ENCODE measurements around the gene OR4C5. TPM values are rescaled to one million over a fixed set of nuclear protein-coding genes. Genes with fewer than 3 reads are reported as not detected.
"Not testable (repeated sequence)": the region's sequence is repeated elsewhere in the genome, so short reads cannot be mapped to it uniquely, and the experiment has no call there.

The OR4C5 gene
- total and polyA plus RNA-seq, 4 donors: not detected

DNA sequence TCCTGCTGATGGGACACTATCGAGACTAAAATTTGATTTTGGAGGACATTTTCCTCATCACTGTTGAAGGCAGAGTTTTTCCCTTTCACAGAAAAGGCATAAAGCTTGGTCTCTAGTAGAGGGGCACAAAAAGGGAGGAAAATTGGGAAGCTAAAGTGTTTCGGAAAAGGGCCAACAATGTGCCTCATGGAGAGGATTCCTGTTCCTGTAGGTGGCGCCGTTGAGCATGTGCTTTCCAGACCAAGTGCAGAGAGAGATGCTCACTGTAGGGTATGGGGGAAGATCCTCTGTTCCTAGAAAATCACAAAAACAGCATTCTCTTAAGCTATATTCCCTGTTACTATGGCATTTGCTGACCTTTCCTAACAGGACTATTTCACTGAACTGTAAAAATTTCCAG, 18.4 kb upstream of the OR4C5 start:
- TF ChIP-seq, protein P1, sequence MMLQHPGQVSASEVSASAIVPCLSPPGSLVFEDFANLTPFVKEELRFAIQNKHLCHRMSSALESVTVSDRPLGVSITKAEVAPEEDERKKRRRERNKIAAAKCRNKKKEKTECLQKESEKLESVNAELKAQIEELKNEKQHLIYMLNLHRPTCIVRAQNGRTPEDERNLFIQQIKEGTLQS (IDR thresholded peaks at IDR 0.05): no peak
- TF ChIP-seq GABPA (IDR thresholded peaks at IDR 0.05 in 1 of 2, conservative IDR thresholded peaks at IDR 0.05 in 1 of 2): no peak
- no peak for TF ChIP-seq YY1 (IDR thresholded peaks at IDR 0.05)
- no peak for TF ChIP-seq RAD21 (IDR thresholded peaks at IDR 0.05)
- no peak for TF ChIP-seq JUND (IDR thresholded peaks at IDR 0.05)
- TF ChIP-seq FOXA1 (IDR thresholded peaks at IDR 0.05): no peak
- no peak for TF ChIP-seq HNF4G (IDR thresholded peaks at IDR 0.05)
- Histone ChIP-seq H3K4me3 (ENCODE audit: low read depth in 1 of 3, low read length in 3 of 3) (no peak overlapping the region), H3K27me3 (ENCODE audit: control insufficient read depth in 4 of 4, insufficient read depth in 4 of 4, low read length in 3 of 4) (no peaks in the 10 kb centered on the region), H3K4me1 (ENCODE audit: control insufficient read depth in 4 of 4, insufficient read depth in 4 of 4, low read length in 3 of 4) (no peaks in the 10 kb centered on the region), H3K36me3 (ENCODE audit: control insufficient read depth in 4 of 4, insufficient read depth in 3 of 4, low read depth in 1 of 4, low read length in 3 of 4) (no peaks in the 10 kb centered on the region), H3K27ac (ENCODE audit: low read depth in 1 of 2, low read length in 2 of 2) (no peak overlapping the region), H3K9ac (ENCODE audit: low read depth in 1 of 2, low read length in 2 of 2) (no peak overlapping the region), H3K9me3 (ENCODE audit: control insufficient read depth in 4 of 4, low read length in 3 of 4) (peaks cover 6 to 15% (median 10%) of the 10 kb centered on the region in 4 donors)
- DNase-seq (ENCODE audit: low spot score): no peak
- 52% methylated on average over 4 of the region's 4 CpGs for WGBS

DNA sequence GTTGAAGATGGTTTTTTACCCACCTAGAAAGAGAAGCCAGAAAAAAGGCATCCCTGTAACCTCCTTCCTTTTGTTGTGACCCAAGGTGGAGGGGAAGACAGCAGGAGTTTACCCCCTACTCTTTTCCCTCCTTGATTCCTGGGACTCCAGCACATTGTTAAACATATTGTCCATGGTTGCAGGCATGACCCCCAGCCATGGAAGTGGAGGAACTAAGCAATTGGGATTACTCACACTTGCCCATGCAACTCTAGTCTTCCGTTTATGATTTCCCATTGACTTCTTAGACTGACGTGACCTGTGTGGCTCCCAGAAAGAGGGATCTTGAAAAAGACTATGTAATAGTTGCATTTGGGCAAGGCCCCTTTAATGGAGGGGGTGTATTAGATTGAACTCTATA, 17.9 kb upstream of the OR4C5 start:
- not testable (repeated sequence) for H3K4me1 ChIP-seq (ENCODE audit: control insufficient read depth in 4 of 4, insufficient read depth in 4 of 4, low read length in 3 of 4); DNase-seq (ENCODE audit: low spot score); H3K9ac ChIP-seq (ENCODE audit: low read depth in 1 of 2, low read length in 2 of 2); H3K36me3 ChIP-seq (ENCODE audit: control insufficient read depth in 4 of 4, insufficient read depth in 3 of 4, low read depth in 1 of 4, low read length in 3 of 4); H3K4me3 ChIP-seq (ENCODE audit: low read depth in 1 of 3, low read length in 3 of 3); H3K27ac ChIP-seq (ENCODE audit: low read depth in 1 of 2, low read length in 2 of 2); H3K27me3 ChIP-seq (ENCODE audit: control insufficient read depth in 4 of 4, insufficient read depth in 4 of 4, low read length in 3 of 4)
- peaks cover 6 to 15% (median 10%) of the 10 kb centered on the region in 4 donors for H3K9me3 ChIP-seq (ENCODE audit: control insufficient read depth in 4 of 4, low read length in 3 of 4)
- WGBS: 54% methylated on average over 2 of the region's 2 CpGs

- H3K27ac ChIP-seq (ENCODE audit: low read depth in 1 of 2, low read length in 2 of 2); H3K4me3 ChIP-seq (ENCODE audit: low read depth in 1 of 3, low read length in 3 of 3); H3K9me3 ChIP-seq (ENCODE audit: control insufficient read depth in 4 of 4, low read length in 3 of 4); H3K27me3 ChIP-seq (ENCODE audit: control insufficient read depth in 4 of 4, insufficient read depth in 4 of 4, low read length in 3 of 4); H3K36me3 ChIP-seq (ENCODE audit: control insufficient read depth in 4 of 4, insufficient read depth in 3 of 4, low read depth in 1 of 4, low read length in 3 of 4); H3K4me1 ChIP-seq (ENCODE audit: control insufficient read depth in 4 of 4, insufficient read depth in 4 of 4, low read length in 3 of 4); H3K9ac ChIP-seq (ENCODE audit: low read depth in 1 of 2, low read length in 2 of 2); DNase-seq (ENCODE audit: low spot score): not testable (repeated sequence)
- 40% methylated on average over 2 of the region's 2 CpGs for whole genome bisulfite sequencing
Measured at GRCh38 chr11:48361289-48361688, 5.0 kb downstream of the OR4C5 start.

DNA sequence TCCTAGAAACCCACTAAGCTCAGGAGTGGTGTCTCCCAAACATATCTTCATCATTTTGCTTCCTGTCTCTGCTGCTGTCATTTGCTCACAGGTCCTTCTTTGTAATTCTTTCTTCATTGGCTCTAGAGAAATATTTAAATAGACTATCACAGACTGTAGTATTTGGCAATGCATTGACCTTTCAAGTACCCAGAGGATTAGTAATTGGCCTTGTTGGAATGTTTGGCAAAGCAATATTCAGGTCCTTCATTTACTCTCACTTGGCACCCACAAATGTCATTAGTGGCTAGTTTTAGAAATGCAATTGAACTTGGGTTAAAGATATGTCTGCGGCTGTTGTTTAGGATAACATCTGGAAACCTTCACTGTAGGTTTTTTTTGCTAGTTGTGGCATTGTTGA, 11.6 kb downstream of the OR4C5 start:
- Histone ChIP-seq H3K9ac (ENCODE audit: low read depth in 1 of 2, low read length in 2 of 2) (no peak overlapping the region), H3K36me3 (ENCODE audit: control insufficient read depth in 4 of 4, insufficient read depth in 3 of 4, low read depth in 1 of 4, low read length in 3 of 4) (no peaks in the 10 kb centered on the region), H3K27ac (ENCODE audit: low read depth in 1 of 2, low read length in 2 of 2) (no peak overlapping the region)

DNA sequence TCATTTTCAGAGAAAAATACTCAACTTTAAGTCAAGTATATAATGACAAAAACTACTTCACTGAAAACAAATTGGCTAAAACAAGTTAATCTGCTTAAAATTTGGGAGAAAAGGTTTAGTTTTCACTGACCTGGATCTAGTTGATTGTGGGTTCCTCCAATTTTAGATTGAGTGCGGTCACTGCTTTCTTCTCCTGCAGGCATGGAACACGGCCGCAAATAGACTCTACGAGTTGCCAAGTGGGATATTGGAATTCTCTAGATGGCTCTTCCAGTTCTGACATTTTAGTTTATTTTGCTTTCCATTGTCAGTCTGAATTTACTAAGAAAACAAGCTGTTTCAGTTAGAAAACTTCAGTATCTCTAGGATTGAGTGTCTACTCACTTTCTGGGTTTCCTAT, 12.3 kb downstream of the OR4C5 start:
- 84% methylated on average over 4 of the region's 4 CpGs for WGBS
- H3K9me3 ChIP-seq (ENCODE audit: control insufficient read depth in 4 of 4, low read length in 3 of 4): no peaks in the 10 kb centered on the region
- H3K36me3 ChIP-seq (ENCODE audit: control insufficient read depth in 4 of 4, insufficient read depth in 3 of 4, low read depth in 1 of 4, low read length in 3 of 4): no peaks in the 10 kb centered on the region
- H3K27ac ChIP-seq (ENCODE audit: low read depth in 1 of 2, low read length in 2 of 2): no peak overlapping the region
- no peak for DNase-seq (ENCODE audit: low spot score)
- H3K4me1 ChIP-seq (ENCODE audit: control insufficient read depth in 4 of 4, insufficient read depth in 4 of 4, low read length in 3 of 4): no peaks in the 10 kb centered on the region
- H3K27me3 ChIP-seq (ENCODE audit: control insufficient read depth in 4 of 4, insufficient read depth in 4 of 4, low read length in 3 of 4): no peaks in the 10 kb centered on the region
- no peak overlapping the region for H3K4me3 ChIP-seq (ENCODE audit: low read depth in 1 of 3, low read length in 3 of 3)
- H3K9ac ChIP-seq (ENCODE audit: low read depth in 1 of 2, low read length in 2 of 2): no peak overlapping the region
- TF ChIP-seq CTCF (IDR thresholded peaks at IDR 0.05; ENCODE audit: low read depth, low read length, missing input control) (no peak), TAF1 (conservative IDR thresholded peaks at IDR 0.05) (no peak), EGR1 (IDR thresholded peaks at IDR 0.05; ENCODE audit: low read depth in 2 of 2) (no peak), RAD21 (IDR thresholded peaks at IDR 0.05) (no peak), FOXA2 (IDR thresholded peaks at IDR 0.05) (no peak)
- TF ChIP-seq, protein P1 (IDR thresholded peaks at IDR 0.05): no peak
- TF ChIP-seq, protein P2, sequence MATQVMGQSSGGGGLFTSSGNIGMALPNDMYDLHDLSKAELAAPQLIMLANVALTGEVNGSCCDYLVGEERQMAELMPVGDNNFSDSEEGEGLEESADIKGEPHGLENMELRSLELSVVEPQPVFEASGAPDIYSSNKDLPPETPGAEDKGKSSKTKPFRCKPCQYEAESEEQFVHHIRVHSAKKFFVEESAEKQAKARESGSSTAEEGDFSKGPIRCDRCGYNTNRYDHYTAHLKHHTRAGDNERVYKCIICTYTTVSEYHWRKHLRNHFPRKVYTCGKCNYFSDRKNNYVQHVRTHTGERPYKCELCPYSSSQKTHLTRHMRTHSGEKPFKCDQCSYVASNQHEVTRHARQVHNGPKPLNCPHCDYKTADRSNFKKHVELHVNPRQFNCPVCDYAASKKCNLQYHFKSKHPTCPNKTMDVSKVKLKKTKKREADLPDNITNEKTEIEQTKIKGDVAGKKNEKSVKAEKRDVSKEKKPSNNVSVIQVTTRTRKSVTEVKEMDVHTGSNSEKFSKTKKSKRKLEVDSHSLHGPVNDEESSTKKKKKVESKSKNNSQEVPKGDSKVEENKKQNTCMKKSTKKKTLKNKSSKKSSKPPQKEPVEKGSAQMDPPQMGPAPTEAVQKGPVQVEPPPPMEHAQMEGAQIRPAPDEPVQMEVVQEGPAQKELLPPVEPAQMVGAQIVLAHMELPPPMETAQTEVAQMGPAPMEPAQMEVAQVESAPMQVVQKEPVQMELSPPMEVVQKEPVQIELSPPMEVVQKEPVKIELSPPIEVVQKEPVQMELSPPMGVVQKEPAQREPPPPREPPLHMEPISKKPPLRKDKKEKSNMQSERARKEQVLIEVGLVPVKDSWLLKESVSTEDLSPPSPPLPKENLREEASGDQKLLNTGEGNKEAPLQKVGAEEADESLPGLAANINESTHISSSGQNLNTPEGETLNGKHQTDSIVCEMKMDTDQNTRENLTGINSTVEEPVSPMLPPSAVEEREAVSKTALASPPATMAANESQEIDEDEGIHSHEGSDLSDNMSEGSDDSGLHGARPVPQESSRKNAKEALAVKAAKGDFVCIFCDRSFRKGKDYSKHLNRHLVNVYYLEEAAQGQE (IDR thresholded peaks at IDR 0.05): no peak

More for the DNA sequence above, 11.6 kb downstream of the OR4C5 start:
- WGBS: 85% methylated on average over 1 of the region's 1 CpG
- Histone ChIP-seq H3K4me1 (ENCODE audit: control insufficient read depth in 4 of 4, insufficient read depth in 4 of 4, low read length in 3 of 4) (no peaks in the 10 kb centered on the region), H3K27me3 (ENCODE audit: control insufficient read depth in 4 of 4, insufficient read depth in 4 of 4, low read length in 3 of 4) (no peaks in the 10 kb centered on the region), H3K9me3 (ENCODE audit: control insufficient read depth in 4 of 4, low read length in 3 of 4) (no peaks in the 10 kb centered on the region), H3K4me3 (ENCODE audit: low read depth in 1 of 3, low read length in 3 of 3) (no peak overlapping the region)
- TF ChIP-seq, protein P1 (IDR thresholded peaks at IDR 0.05): no peak
- TF ChIP-seq EGR1 (IDR thresholded peaks at IDR 0.05; ENCODE audit: low read depth in 2 of 2): no peak
- TF ChIP-seq SP1 (IDR thresholded peaks at IDR 0.05): no peak
- no peak for TF ChIP-seq TAF1 (conservative IDR thresholded peaks at IDR 0.05)
- no peak for TF ChIP-seq RXRA (IDR thresholded peaks at IDR 0.05)
- TF ChIP-seq FOXA2 (IDR thresholded peaks at IDR 0.05): no peak
- TF ChIP-seq YY1 (IDR thresholded peaks at IDR 0.05): no peak
- DNase-seq (ENCODE audit: low spot score): no peak
